Mucosa of descending colon (tissue), 3 donors: Measurements from ENCODE around the gene SEPTIN2. TPM values are rescaled to one million over a fixed set of nuclear protein-coding genes. Genes with fewer than 3 reads are reported as not detected.
"Not testable (repeated sequence)": the region's sequence is repeated elsewhere in the genome, so short reads cannot be mapped to it uniquely, and the experiment has no call there.

ENCODE experiments used
- ATAC-seq: fragments of 200-7000 bp; cut with Tn5 transposase; one replicate; pipeline ENCODE4 v1.9.1; 2020; ENCODE audit warnings: mild to moderate bottlenecking, moderate library complexity
- DNase-seq, 3 donors: peaks; one replicate each; pipeline ENCODE4 v3.0.0-alpha.2; 2020
- H3K36me3 ChIP-seq: fragments of 200-600 bp; one replicate; pipeline ENCODE4 v1.8.0; 2021; ENCODE audit warnings: low read depth, mild to moderate bottlenecking
- H3K4me1 ChIP-seq: fragments of 200-600 bp; one replicate; pipeline ENCODE4 v1.8.0; 2021; ENCODE audit warnings: low read depth, mild to moderate bottlenecking
- H3K4me3 ChIP-seq: fragments of 200-600 bp; one replicate; pipeline ENCODE4 v1.8.0; 2021; ENCODE audit warnings: mild to moderate bottlenecking
- H3K9me3 ChIP-seq: fragments of 200-600 bp; one replicate; pipeline ENCODE4 v1.8.0; 2021; ENCODE audit warnings: mild to moderate bottlenecking
- intact Hi-C, 2 donors: fragments of 100-400 bp; cut with DNase I in 1 of 2; cut with micrococcal nuclease in 1 of 2; formaldehyde crosslinking; loops; one replicate each; pipeline versions ENCODE4 v1.11.0 to v1.11.1; 2022; cut with DNase I, micrococcal nuclease
- total RNA-seq, 3 donors: library from RNA; stranded (reverse); fragmentation: NEBNext Ultra II Directional in 2 of 3; extraction: Animal tissue kit (Norgen Biotek cat#: 25700) in 2 of 3; gene quantifications; one replicate each; pipeline versions ENCODE4 v1.2.1 to v1.2.4, GENCODE V29; 2021 to 2023
- TF ChIP-seq, protein P1 (sequence below): fragments of 200-600 bp; IDR thresholded peaks from one replicate; pipeline ENCODE4 v1.8.0; 2022; ENCODE audit warnings: antibody characterized with exemption, mild to moderate bottlenecking
- donor health status: DM: no; HTN: no; CAD: no; lungs with moderate emphysema.
- donor health status: DM: no; HTN: no; CAD: no.
- donor health status: DM: no; HTN: yes; CAD: no.

SEPTIN2 gene
- total RNA-seq, 3 donors from 2014 or later: 185 to 262 (median 221) TPM

DNA sequence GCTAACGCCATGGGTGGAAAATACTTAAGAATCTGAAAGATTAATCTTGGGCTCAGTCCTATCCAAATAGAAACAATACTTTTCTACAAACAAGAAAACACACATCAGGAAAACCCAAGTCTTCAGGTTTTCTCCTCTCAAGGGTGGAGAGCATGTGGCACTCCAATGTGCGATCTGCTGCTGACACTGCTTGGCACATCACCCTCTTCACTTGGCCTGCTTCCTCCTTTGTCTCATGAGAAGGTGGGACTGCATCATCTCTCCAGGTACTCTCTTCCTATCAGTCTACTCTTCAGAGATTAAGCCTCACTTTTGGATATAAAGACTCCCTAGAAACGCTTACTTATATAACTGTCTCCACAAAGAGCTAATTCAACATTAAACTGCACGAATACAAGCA, 26.7 kb upstream of the SEPTIN2 start:
- DNase-seq (no peak), ATAC-seq (no peak)
- H3K4me3 ChIP-seq: no peak overlapping the region
- no peaks in the 10 kb centered on the region for H3K9me3 ChIP-seq
- H3K36me3 ChIP-seq: no peaks in the 10 kb centered on the region
- intact Hi-C loops: no loop called here
- H3K4me1 ChIP-seq: no peaks in the 10 kb centered on the region
- TF ChIP-seq, protein P1, sequence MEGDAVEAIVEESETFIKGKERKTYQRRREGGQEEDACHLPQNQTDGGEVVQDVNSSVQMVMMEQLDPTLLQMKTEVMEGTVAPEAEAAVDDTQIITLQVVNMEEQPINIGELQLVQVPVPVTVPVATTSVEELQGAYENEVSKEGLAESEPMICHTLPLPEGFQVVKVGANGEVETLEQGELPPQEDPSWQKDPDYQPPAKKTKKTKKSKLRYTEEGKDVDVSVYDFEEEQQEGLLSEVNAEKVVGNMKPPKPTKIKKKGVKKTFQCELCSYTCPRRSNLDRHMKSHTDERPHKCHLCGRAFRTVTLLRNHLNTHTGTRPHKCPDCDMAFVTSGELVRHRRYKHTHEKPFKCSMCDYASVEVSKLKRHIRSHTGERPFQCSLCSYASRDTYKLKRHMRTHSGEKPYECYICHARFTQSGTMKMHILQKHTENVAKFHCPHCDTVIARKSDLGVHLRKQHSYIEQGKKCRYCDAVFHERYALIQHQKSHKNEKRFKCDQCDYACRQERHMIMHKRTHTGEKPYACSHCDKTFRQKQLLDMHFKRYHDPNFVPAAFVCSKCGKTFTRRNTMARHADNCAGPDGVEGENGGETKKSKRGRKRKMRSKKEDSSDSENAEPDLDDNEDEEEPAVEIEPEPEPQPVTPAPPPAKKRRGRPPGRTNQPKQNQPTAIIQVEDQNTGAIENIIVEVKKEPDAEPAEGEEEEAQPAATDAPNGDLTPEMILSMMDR: no peak

DNA sequence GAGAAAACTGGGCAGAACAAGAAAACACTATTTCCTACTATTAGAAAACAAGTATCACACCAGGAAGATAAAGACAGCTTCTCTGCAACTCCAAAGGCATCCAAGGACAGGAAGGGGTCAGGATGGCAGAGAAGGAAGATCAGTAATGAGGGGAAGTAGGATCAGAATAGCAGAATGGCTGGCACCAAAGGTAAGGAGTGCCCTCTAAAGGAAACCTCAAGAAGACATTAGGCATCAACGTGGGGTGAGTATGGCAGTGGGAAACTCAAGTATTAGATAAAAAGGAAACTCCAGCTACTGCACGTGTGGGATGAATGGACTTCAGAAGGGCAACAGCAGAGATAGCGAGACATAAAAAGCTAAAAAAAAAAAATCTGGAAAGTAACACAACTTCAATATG, 26.1 kb upstream of the SEPTIN2 start:
- Histone ChIP-seq H3K4me3 (no peak overlapping the region), H3K4me1 (no peaks in the 10 kb centered on the region), H3K9me3 (no peaks in the 10 kb centered on the region), H3K36me3 (no peaks in the 10 kb centered on the region)
- no peak for DNase-seq
- ATAC-seq: no peak
- intact Hi-C loops: no loop called here
- TF ChIP-seq, protein P1: no peak

DNA sequence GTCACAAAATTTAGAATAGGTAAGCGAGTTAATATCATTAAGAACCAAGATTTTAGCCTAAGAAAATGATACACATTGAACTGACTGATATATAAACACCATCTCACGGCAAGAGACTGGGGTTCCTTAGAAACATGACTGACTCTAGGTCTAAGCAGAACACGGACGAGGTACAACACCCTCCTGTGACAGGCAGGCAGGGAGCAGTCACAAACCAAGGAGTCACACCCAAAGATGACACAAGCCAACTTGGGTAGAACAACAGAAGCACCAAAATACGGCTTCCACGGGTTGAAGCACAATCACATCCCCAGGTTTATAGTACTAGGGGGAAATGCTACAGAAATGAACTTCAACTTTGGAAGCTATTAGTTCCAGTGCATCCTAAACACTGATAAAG, 24.6 kb upstream of the SEPTIN2 start:
- H3K9me3 ChIP-seq: no peaks in the 10 kb centered on the region
- H3K36me3 ChIP-seq: no peaks in the 10 kb centered on the region
- H3K4me1 ChIP-seq: no peaks in the 10 kb centered on the region
- no peak overlapping the region for H3K4me3 ChIP-seq
- no peak for DNase-seq
- intact Hi-C loops: no loop called here
- ATAC-seq: no peak
- TF ChIP-seq, protein P1: no peak

DNA sequence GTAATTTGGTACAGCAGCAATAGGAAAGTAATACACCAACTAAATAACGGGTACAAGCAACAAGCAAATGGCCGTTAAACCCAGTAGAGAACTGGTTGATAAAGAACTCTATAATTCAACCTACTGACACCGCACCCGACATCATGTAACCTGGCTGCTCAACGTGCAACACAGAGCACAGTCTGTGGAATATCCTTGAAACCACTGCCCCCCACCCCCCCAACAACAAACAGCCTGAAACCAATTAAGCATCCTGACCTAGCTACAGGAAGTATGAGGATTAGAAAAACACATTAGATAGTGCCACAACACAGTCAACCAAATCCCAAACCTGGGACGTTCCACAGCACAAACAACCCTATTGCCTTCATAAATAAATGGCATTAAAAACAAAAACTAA, 23.7 kb upstream of the SEPTIN2 start:
- ATAC-seq: no peak
- Histone ChIP-seq H3K36me3 (no peaks in the 10 kb centered on the region), H3K9me3 (no peaks in the 10 kb centered on the region), H3K4me1 (no peaks in the 10 kb centered on the region), H3K4me3 (no peak overlapping the region)
- TF ChIP-seq, protein P1: no peak
- no peak for DNase-seq
- intact Hi-C loops: no loop called here

DNA sequence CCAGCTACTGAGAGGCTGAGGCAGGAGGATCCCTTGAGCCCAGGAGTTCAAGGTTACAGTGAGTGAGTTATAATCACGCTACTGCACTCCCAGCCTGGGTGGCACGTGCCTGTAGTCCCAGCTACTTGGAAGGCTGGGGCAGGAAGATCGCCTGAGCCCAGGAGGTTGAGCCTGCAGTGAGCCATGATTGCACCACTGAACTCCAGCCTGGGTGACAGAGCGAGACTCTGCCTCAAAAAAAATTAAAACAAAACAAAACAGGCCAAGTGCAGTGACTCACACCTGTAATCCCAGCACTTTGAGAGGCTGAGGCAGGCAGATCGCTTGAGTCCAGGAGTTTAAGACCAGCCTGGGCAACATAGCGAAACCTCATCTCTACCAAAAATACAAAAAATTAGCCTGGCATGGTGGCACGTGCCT, 22.3 kb upstream of the SEPTIN2 start:
- H3K36me3 ChIP-seq, H3K4me3 ChIP-seq, H3K4me1 ChIP-seq, H3K9me3 ChIP-seq, ATAC-seq, intact Hi-C loops, DNase-seq: not testable (repeated sequence)

DNA sequence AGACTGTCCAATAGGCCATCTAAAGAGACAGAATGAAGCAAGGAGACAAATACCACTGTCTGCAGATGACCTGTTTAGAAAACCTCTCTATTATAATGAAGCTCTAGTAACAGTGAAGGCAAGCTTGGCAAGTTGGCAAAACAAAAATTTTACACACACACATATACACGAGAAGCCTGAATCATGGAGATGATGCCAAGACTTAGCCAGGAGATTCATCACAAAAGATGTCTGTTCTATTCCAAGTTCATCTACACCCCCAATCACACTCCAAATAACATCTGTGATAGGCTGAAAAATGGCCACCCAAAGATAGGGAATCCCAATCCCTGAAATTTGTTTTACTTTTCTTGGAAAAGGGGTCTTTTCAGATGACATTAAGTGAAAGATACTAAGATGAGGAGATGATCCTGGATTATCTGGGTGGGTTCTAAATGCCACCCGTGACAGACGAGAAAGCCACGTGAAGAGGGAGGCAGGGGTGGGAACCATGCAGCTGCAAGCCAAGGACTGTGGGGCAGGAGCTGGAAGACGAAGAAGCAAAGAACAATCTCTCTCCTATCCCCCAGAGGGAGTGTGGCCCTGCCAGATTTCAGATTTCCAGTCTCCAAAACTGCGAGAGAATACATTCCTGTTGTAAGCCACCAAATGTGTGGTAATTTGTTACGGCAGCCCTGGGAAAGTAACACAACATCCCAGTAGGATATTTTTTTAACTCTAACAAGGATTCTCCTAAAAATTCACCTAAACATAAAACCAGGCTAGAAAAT, 20.2 kb upstream of the SEPTIN2 start:
- intact Hi-C loops: no loop called here
- no peak overlapping the region for H3K4me3 ChIP-seq
- TF ChIP-seq, protein P1: no peak
- H3K4me1 ChIP-seq: no peaks in the 10 kb centered on the region
- H3K36me3 ChIP-seq: no peaks in the 10 kb centered on the region
- DNase-seq (no peak), ATAC-seq (no peak)
- no peaks in the 10 kb centered on the region for H3K9me3 ChIP-seq
